ENCODE results near the gene MMP11. TPM values are rescaled to one million over a fixed set of nuclear protein-coding genes. Genes with fewer than 3 reads are reported as not detected.

The MMP11 gene
- total and polyA plus RNA-seq, 2 of the 4 experiments (the other 2 are of a cell fraction) = 2.2 to 6.0 TPM

DNA sequence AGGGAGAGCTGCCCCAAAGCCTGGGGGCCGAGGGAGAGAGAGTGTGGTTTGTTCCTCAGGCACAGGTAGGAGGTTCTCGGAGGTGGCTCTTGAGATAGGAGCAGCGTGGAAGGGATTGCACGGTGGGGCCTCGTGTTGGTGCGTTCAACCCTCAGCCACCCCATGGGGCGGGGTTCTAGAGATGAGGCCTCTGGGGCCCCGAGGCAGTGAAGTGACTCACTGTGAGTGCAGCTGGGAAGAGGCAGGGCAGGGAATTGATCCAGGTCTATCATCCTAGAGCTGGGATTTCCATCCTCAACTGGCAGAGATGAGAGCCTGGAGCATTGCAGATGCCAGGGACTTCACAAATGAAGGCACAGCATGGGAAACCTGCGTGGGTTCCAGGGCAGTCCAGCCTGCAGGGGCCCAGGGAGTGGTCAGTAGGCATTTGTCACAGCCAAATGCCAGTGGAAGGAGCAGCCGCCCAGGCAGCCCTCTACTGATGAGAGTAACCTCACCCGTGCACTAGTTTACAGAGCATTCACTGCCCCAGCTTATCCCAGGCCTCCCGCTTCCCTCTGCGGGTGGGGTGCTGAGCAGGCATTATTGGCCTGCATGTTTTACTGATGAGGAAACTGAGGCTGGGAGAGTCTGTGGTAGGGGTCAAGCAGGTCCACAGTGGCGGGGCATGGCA lies 9.0 kb downstream of the MMP11 start:
- Histone ChIP-seq H3K4me1 (ENCODE audit: control insufficient read depth, insufficient read depth, low read length) (peaks cover 22% of the 10 kb centered on the region), H2BK15ac (ENCODE audit: low read depth, low read length) (peak overlapping the region; percentile 51; the same call in 1 of the 3 replicates), H2AK9ac (replicated peaks; ENCODE audit: low read depth, low read length, poor library complexity) (peak overlapping the region; percentile 80), H4K8ac (ENCODE audit: low read depth in 2 of 2, low read length in 2 of 2) (peak overlapping the region in 1 of 2 experiments; percentile 91; a peak in 2 of 4 replicates), H2BK5ac (ENCODE audit: low read depth, low read length, poor library complexity, severe bottlenecking) (peak overlapping the region; percentile 25), H3K56ac (ENCODE audit: extremely low read depth, insufficient read depth, low read length) (no peak overlapping the region), H2AFZ (replicated peaks; ENCODE audit: low read length, poor library complexity) (peak overlapping the region; percentile 90), H4K91ac (ENCODE audit: insufficient read depth, low read depth, low read length) (peak overlapping the region; percentile 74), H3K23ac (ENCODE audit: low read depth, low read length) (0 out of 2 replicates have a peak overlapping the region, but pooled peaks have one; percentile 8), H2BK120ac (ENCODE audit: low read depth, low read length) (peak overlapping the region; percentile 77), H4K5ac (ENCODE audit: low read depth, low read length) (peak overlapping the region; percentile 64; the same call in 1 of the 2 replicates), H3K4me2 (ENCODE audit: low read depth, low read length) (peak overlapping the region; percentile 20; the same call in 1 of the 2 replicates), H3K14ac (replicated peaks; ENCODE audit: low read depth, low read length) (peak overlapping the region; percentile 33; the same call in 1 of the 2 replicates), H3K4me3 (ENCODE audit: insufficient read depth, low read depth, low read length) (no peak overlapping the region), H3K9me1 (ENCODE audit: insufficient read depth, low read length) (peaks cover 15% of the 10 kb centered on the region), H3K79me1 (ENCODE audit: low read depth in 1 of 2, low read length in 2 of 2) (peaks cover 0 to 6% of the 10 kb centered on the region in 2 experiments; a peak in 1 of 4 replicates), H2BK20ac (ENCODE audit: low read depth, low read length) (peak overlapping the region; percentile 59), H3K4ac (ENCODE audit: low read depth, low read length) (peak overlapping the region; percentile 76), H3K36me3 (ENCODE audit: control insufficient read depth, insufficient read depth, low read length) (no peaks in the 10 kb centered on the region), H4K20me1 (ENCODE audit: insufficient read depth, low read length) (no peaks in the 10 kb centered on the region), H2AK5ac (ENCODE audit: low read depth, low read length) (peak overlapping the region; percentile 69; the same call in 1 of the 2 replicates), H3K27ac (ENCODE audit: insufficient read depth, low read length) (0 out of 2 replicates have a peak overlapping the region, but pooled peaks have one; percentile 14), H3K9me3 (ENCODE audit: control insufficient read depth, insufficient read depth, low read length) (no peaks in the 10 kb centered on the region), H3K9ac (ENCODE audit: low read depth, low read length) (peak overlapping the region; percentile 27; the same call in 1 of the 2 replicates), H3K27me3 (ENCODE audit: control insufficient read depth, insufficient read depth, low read length) (no peaks in the 10 kb centered on the region), H3K18ac (ENCODE audit: low read depth, low read length) (peak overlapping the region; percentile 79)
- dilution Hi-C loops (cut with HindIII; ENCODE audit: low sequenced_read_pairs, unreplicated experiment) (no loop called here), in situ Hi-C loops (cut with MboI; ENCODE audit: low sequenced_read_pairs) (no loop called here), intact Hi-C loops (cut with micrococcal nuclease) (no loop called here)
- TF ChIP-seq RAD21 (IDR thresholded peaks at IDR 0.05; ENCODE audit: low read length) = no peak
- no peak for TF ChIP-seq BHLHE40 (IDR thresholded peaks at IDR 0.05; ENCODE audit: low read depth, low read length)
- TF ChIP-seq SMC3 (IDR thresholded peaks at IDR 0.05; ENCODE audit: low read depth, low read length) = no peak
- peak; percentile 4; the same call in 1 of the 2 replicates for TF ChIP-seq MAFK (IDR thresholded peaks at IDR 0.05; ENCODE audit: low read depth, low read length)
- CTCF ChIA-PET = interaction anchor here (0.6 to 1.5 kb wide), 3 partner anchors 11 to 303 kb away, joined by 3 to 4 read pairs (median 4); no protein-coding TSS in a partner anchor
- no TSS peak for BruUV-seq (replicated peaks)
- WGBS, 2 experiments (ENCODE audit: extremely low coverage in 2 of 2, insufficient read length in 1 of 2) = 100% methylated on average over 1 of the region's 14 CpGs; no CpG with 5 or more reads in 1 of the 2 experiments
- ATAC-seq (ENCODE audit: low read depth) (peak; percentile 87), DNase-seq (peak; percentile 65)
- POLR2A ChIA-PET (ENCODE audit: unreplicated experiment) = no interaction called here

All from IMR-90 (cell line).